ENCODE results near the gene NT5C2.
"Not testable (repeated sequence)": the region's sequence is repeated elsewhere in the genome, so short reads cannot be mapped to it uniquely, and the experiment has no call there.

Gene NT5C2

GRCh38 chr10:103199488-103199887, 6.4 kb upstream of the NT5C2 start:
- no peak for DNase-seq

GRCh38 chr10:103198648-103199047, 5.6 kb upstream of the NT5C2 start:
- no peak for DNase-seq

GRCh38 chr10:103197903-103198302, 4.8 kb upstream of the NT5C2 start:
- no peak for DNase-seq

- no peak for DNase-seq
These were observed 4.1 kb upstream of the NT5C2 start for GRCh38 chr10:103197174-103197573.

- DNase-seq, result no peak
These were observed 3.4 kb upstream of the NT5C2 start for GRCh38 chr10:103196516-103196915.

GRCh38 chr10:103193820-103194529, 903 bp upstream of the NT5C2 start:
- peak; percentile 1 for DNase-seq

GRCh38 chr10:103192451-103193106, 493 bp downstream of the NT5C2 start:
- peak; percentile 70 for DNase-seq

- no peak for DNase-seq
These were observed 1.0 kb downstream of the NT5C2 start for GRCh38 chr10:103192089-103192450.

GRCh38 chr10:103191198-103191597, 1.9 kb downstream of the NT5C2 start:
- DNase-seq, result not testable (repeated sequence)

- DNase-seq, result no peak
These were observed 4.2 kb downstream of the NT5C2 start for GRCh38 chr10:103188853-103189252.

- DNase-seq, result no peak
These were observed 6.9 kb downstream of the NT5C2 start for GRCh38 chr10:103186128-103186527.

- DNase-seq, result no peak
These were observed 8.5 kb downstream of the NT5C2 start for GRCh38 chr10:103184615-103185014.

GRCh38 chr10:103183991-103184451, 9.1 kb downstream of the NT5C2 start:
- DNase-seq, result not testable (repeated sequence)

- peak; percentile 2 for DNase-seq
These were observed 11.8 kb downstream of the NT5C2 start for GRCh38 chr10:103181244-103181643.

GRCh38 chr10:103180491-103180890, 12.6 kb downstream of the NT5C2 start:
- no peak for DNase-seq

GRCh38 chr10:103177123-103177522, 15.9 kb downstream of the NT5C2 start:
- DNase-seq, result no peak

GRCh38 chr10:103175580-103176285, 17.3 kb downstream of the NT5C2 start:
- no peak for DNase-seq

- DNase-seq, result not testable (repeated sequence)
These were observed 18.7 kb downstream of the NT5C2 start for GRCh38 chr10:103174324-103174723.

- no peak for DNase-seq
These were observed 21.8 kb downstream of the NT5C2 start for GRCh38 chr10:103171278-103171677.

- DNase-seq, result no peak
These were observed 24.6 kb downstream of the NT5C2 start for GRCh38 chr10:103168438-103168837.

- DNase-seq, result not testable (repeated sequence)
These were observed 25.5 kb downstream of the NT5C2 start for GRCh38 chr10:103167554-103167953.

- no peak for DNase-seq
These were observed 26.5 kb downstream of the NT5C2 start for GRCh38 chr10:103166523-103166922.

- not testable (repeated sequence) for DNase-seq
These were observed 29.2 kb downstream of the NT5C2 start for GRCh38 chr10:103163766-103164403.
